ENCODE data around the gene MYB. TPM values are rescaled to one million over a fixed set of nuclear protein-coding genes. Genes with fewer than 3 reads are reported as not detected.

Gene MYB
- total RNA-seq, 1 experiment from 2014 or later = 6.1 TPM

DNA sequence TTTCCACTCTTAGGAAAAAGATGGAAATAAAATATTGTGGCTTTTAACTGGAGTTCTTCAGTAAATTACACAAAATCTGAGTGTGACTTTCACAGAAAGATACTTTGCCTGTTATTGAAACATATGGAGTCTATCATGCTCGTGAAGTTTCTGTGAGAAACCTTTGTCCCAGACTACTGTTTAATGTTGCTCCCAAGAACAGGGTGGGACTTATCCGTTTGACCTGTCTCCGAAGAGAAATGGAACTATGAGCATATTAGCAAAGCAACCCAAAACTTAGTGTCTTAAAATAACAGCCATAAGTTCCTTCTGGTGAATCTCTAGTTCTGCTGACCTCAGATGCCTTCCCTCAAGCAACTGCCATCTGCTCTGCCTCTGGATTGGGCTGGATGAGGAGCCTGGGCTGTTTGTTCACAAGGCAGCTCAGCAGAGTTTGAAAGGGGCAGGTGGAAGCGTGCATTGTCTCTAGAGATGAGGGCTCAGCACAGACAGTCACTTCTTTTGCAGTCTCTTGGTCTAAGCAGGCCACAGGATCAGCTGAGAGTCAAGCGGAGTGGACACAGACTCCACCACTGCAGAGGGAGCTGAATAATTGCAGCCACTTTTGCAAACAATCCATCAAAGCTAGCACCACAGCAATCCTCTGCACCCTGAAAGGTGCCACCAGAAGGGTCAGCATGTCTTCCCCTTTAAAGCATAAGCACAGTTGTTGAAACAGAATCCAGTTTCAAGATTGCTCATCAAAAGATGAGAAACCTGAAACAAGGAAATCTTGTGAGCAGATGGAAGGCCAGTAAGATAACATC, 52.8 kb downstream of the MYB start (continued):
- TF ChIP-seq, protein P1, sequence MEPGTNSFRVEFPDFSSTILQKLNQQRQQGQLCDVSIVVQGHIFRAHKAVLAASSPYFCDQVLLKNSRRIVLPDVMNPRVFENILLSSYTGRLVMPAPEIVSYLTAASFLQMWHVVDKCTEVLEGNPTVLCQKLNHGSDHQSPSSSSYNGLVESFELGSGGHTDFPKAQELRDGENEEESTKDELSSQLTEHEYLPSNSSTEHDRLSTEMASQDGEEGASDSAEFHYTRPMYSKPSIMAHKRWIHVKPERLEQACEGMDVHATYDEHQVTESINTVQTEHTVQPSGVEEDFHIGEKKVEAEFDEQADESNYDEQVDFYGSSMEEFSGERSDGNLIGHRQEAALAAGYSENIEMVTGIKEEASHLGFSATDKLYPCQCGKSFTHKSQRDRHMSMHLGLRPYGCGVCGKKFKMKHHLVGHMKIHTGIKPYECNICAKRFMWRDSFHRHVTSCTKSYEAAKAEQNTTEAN (CRISPR knock-in tag; IDR thresholded peaks at IDR 0.05) = no peak
- TF ChIP-seq, protein P2, sequence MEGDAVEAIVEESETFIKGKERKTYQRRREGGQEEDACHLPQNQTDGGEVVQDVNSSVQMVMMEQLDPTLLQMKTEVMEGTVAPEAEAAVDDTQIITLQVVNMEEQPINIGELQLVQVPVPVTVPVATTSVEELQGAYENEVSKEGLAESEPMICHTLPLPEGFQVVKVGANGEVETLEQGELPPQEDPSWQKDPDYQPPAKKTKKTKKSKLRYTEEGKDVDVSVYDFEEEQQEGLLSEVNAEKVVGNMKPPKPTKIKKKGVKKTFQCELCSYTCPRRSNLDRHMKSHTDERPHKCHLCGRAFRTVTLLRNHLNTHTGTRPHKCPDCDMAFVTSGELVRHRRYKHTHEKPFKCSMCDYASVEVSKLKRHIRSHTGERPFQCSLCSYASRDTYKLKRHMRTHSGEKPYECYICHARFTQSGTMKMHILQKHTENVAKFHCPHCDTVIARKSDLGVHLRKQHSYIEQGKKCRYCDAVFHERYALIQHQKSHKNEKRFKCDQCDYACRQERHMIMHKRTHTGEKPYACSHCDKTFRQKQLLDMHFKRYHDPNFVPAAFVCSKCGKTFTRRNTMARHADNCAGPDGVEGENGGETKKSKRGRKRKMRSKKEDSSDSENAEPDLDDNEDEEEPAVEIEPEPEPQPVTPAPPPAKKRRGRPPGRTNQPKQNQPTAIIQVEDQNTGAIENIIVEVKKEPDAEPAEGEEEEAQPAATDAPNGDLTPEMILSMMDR (IDR thresholded peaks at IDR 0.05) = no peak

DNA sequence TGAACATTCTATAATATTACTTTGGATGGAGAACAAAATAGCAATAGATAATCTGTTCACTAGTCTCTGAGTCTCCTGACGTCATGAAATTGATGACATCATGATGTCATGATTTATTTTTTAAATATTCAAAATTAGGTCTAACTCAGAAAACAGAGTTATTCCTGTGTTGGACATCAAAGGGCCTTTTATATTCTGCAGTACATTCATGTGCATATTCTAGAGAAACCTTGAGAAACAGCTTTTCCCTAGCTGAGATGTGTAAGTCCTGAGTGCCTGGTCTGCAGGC, 53.3 kb downstream of the MYB start:
- POLR2A ChIA-PET = interaction anchor here (1.2 kb wide), 1 partner anchor 12 kb away, joined by 3 read pairs; no protein-coding TSS in a partner anchor
- H3K36me3 Mint-ChIP-seq = no peaks in the 10 kb centered on the region
- H3K4me3 Mint-ChIP-seq = no peak overlapping the region
- DNase-seq (ENCODE audit: low spot score) (no peak), ATAC-seq (no peak)
- no peaks in the 10 kb centered on the region for H3K27me3 Mint-ChIP-seq (ENCODE audit: low read depth)
- TF ChIP-seq, protein P3, sequence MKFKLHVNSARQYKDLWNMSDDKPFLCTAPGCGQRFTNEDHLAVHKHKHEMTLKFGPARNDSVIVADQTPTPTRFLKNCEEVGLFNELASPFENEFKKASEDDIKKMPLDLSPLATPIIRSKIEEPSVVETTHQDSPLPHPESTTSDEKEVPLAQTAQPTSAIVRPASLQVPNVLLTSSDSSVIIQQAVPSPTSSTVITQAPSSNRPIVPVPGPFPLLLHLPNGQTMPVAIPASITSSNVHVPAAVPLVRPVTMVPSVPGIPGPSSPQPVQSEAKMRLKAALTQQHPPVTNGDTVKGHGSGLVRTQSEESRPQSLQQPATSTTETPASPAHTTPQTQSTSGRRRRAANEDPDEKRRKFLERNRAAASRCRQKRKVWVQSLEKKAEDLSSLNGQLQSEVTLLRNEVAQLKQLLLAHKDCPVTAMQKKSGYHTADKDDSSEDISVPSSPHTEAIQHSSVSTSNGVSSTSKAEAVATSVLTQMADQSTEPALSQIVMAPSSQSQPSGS (CRISPR knock-in tag; IDR thresholded peaks at IDR 0.05; ENCODE audit: borderline replicate concordance, low read depth) = no peak
- no peak for TF ChIP-seq FOXP1 (CRISPR knock-in tag; IDR thresholded peaks at IDR 0.05; ENCODE audit: borderline replicate concordance)
- TF ChIP-seq FOXK1 (CRISPR knock-in tag; IDR thresholded peaks at IDR 0.05) = no peak
- TF ChIP-seq CREM (CRISPR knock-in tag; IDR thresholded peaks at IDR 0.05) = no peak
- no peak for TF ChIP-seq MXD4 (CRISPR knock-in tag; IDR thresholded peaks at IDR 0.05; ENCODE audit: borderline replicate concordance)
- TF ChIP-seq, protein P4, sequence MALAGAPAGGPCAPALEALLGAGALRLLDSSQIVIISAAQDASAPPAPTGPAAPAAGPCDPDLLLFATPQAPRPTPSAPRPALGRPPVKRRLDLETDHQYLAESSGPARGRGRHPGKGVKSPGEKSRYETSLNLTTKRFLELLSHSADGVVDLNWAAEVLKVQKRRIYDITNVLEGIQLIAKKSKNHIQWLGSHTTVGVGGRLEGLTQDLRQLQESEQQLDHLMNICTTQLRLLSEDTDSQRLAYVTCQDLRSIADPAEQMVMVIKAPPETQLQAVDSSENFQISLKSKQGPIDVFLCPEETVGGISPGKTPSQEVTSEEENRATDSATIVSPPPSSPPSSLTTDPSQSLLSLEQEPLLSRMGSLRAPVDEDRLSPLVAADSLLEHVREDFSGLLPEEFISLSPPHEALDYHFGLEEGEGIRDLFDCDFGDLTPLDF (CRISPR knock-in tag; IDR thresholded peaks at IDR 0.05) = no peak
- no peak for TF ChIP-seq TP53 (CRISPR knock-in tag; IDR thresholded peaks at IDR 0.05)
- TF ChIP-seq, protein P5, sequence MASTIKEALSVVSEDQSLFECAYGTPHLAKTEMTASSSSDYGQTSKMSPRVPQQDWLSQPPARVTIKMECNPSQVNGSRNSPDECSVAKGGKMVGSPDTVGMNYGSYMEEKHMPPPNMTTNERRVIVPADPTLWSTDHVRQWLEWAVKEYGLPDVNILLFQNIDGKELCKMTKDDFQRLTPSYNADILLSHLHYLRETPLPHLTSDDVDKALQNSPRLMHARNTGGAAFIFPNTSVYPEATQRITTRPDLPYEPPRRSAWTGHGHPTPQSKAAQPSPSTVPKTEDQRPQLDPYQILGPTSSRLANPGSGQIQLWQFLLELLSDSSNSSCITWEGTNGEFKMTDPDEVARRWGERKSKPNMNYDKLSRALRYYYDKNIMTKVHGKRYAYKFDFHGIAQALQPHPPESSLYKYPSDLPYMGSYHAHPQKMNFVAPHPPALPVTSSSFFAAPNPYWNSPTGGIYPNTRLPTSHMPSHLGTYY (CRISPR knock-in tag; IDR thresholded peaks at IDR 0.05) = no peak
- no peak for TF ChIP-seq FOXJ3 (CRISPR knock-in tag; IDR thresholded peaks at IDR 0.05; ENCODE audit: borderline replicate concordance)
- TF ChIP-seq OVOL2 (CRISPR knock-in tag; IDR thresholded peaks at IDR 0.05; ENCODE audit: borderline replicate concordance) = no peak
- TF ChIP-seq IRF2 (CRISPR knock-in tag; IDR thresholded peaks at IDR 0.05; ENCODE audit: borderline replicate concordance, low read depth) = no peak
- TF ChIP-seq HMGA2 (CRISPR knock-in tag; IDR thresholded peaks at IDR 0.05) = no peak
- TF ChIP-seq NR3C1 (CRISPR knock-in tag; conservative IDR thresholded peaks at IDR 0.05; ENCODE audit: low read depth) = no peak
- no peak for TF ChIP-seq ZNF671 (CRISPR knock-in tag; IDR thresholded peaks at IDR 0.05)
- TF ChIP-seq, protein P6, sequence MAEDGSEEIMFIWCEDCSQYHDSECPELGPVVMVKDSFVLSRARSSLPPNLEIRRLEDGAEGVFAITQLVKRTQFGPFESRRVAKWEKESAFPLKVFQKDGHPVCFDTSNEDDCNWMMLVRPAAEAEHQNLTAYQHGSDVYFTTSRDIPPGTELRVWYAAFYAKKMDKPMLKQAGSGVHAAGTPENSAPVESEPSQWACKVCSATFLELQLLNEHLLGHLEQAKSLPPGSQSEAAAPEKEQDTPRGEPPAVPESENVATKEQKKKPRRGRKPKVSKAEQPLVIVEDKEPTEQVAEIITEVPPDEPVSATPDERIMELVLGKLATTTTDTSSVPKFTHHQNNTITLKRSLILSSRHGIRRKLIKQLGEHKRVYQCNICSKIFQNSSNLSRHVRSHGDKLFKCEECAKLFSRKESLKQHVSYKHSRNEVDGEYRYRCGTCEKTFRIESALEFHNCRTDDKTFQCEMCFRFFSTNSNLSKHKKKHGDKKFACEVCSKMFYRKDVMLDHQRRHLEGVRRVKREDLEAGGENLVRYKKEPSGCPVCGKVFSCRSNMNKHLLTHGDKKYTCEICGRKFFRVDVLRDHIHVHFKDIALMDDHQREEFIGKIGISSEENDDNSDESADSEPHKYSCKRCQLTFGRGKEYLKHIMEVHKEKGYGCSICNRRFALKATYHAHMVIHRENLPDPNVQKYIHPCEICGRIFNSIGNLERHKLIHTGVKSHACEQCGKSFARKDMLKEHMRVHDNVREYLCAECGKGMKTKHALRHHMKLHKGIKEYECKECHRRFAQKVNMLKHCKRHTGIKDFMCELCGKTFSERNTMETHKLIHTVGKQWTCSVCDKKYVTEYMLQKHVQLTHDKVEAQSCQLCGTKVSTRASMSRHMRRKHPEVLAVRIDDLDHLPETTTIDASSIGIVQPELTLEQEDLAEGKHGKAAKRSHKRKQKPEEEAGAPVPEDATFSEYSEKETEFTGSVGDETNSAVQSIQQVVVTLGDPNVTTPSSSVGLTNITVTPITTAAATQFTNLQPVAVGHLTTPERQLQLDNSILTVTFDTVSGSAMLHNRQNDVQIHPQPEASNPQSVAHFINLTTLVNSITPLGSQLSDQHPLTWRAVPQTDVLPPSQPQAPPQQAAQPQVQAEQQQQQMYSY (CRISPR knock-in tag; IDR thresholded peaks at IDR 0.05) = no peak
- no peak for TF ChIP-seq SOX15 (CRISPR knock-in tag; IDR thresholded peaks at IDR 0.05)
- no peak for TF ChIP-seq ZNF232 (CRISPR knock-in tag; IDR thresholded peaks at IDR 0.05)
- peaks cover 14% of the 10 kb centered on the region for H3K4me1 Mint-ChIP-seq
- no peaks in the 10 kb centered on the region for H3K9me3 Mint-ChIP-seq
- CTCF ChIA-PET = no interaction called here
- H3K27ac Mint-ChIP-seq = no peak overlapping the region

Measured in WTC11 (cell line).